AG10803 (cell line): ENCODE results near the gene MICU1.

Experiments used
- DNase-seq: peaks from one replicate; pipeline ENCODE4 v3.0.0; 2010; ENCODE audit warnings: low read depth
- H3K4me3 ChIP-seq: 2 replicates; pipeline ENCODE4 v1.5.1; 2011; ENCODE audit warnings: mild to moderate bottlenecking, low read length, control low read depth
- CTCF ChIP-seq: conservative IDR thresholded peaks from 2 replicates; pipeline ENCODE4 v1.5.1; 2011; ENCODE audit warnings: mild to moderate bottlenecking, low read length, control low read depth, inconsistent platforms

Gene MICU1

GRCh38 chr10:72625276-72625607 is 637 bp downstream of the MICU1 start:
- DNase-seq, result no peak
- no peak for TF ChIP-seq CTCF
- peak overlapping the region; percentile 98 for H3K4me3 ChIP-seq

DNA sequence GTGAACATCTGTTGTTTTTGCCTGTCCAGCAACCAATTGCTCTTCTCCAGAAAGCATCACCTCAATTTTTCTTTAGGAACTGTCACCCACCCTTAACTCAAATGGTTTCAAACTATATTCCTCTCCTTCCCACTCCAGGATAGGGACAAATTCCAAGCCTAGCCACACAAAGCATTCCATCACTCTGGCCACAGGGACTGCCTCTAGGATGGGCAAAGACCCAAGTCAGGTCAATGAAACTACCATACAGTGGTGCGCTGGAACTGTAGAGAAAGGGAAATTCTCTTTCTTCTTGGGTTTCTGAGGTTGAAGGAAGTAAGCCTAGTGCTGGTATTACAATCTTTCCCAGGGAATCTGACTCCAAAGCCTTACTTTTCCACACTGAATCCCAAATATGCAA is 3.6 kb downstream of the MICU1 start:
- no peak for TF ChIP-seq CTCF
- no peak for DNase-seq
- H3K4me3 ChIP-seq, result no peak overlapping the region

- no peak for TF ChIP-seq CTCF
- peak; percentile 28 for DNase-seq
- no peak overlapping the region for H3K4me3 ChIP-seq
Measured at GRCh38 chr10:72616716-72617115, 9.2 kb downstream of the MICU1 start.

DNA sequence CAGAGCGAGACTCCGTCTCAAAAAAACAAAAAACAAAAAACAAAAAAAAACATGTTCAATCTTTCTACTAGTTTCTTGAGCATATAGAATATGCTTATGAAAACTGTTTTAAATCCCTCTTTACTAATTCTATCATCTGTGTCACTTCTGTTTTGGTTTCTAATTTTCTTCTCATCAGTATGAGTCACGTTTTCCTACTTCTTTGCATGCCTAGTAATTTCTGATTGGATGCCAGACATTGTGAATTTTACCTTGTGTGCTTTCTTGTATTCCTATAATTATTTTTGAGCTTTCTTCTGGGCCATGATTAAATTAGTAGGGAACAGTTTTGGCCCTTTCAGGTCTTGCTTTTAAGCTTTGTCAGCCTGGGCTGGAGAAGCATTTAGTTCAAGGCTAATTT is 9.9 kb downstream of the MICU1 start:
- no peak overlapping the region for H3K4me3 ChIP-seq
- no peak for TF ChIP-seq CTCF
- no peak for DNase-seq

GRCh38 chr10:72612203-72612826 is 13.6 kb downstream of the MICU1 start:
- no peak overlapping the region for H3K4me3 ChIP-seq
- TF ChIP-seq CTCF, result no peak
- no peak for DNase-seq

GRCh38 chr10:72611783-72612182 is 14.1 kb downstream of the MICU1 start:
- no peak overlapping the region for H3K4me3 ChIP-seq
- DNase-seq, result no peak
- no peak for TF ChIP-seq CTCF

- DNase-seq, result no peak
- no peak overlapping the region for H3K4me3 ChIP-seq
- TF ChIP-seq CTCF, result no peak
Measured at GRCh38 chr10:72610466-72610865, 15.4 kb downstream of the MICU1 start.
